ENCODE measurements around the gene ANKRD18A.

ANKRD18A gene

GRCh38 chr9:38620483-38621433 is at the start of gene ANKRD18A:
TSS of gene ANKRD18A (minus strand) at chr9:38620596. CDS start at chr9:38620285, 311 bp downstream.
- peak; percentile 91 for DNase-seq

GRCh38 chr9:38668791-38669466 is 48.5 kb upstream of the ANKRD18A start:
- DNase-seq = no peak

GRCh38 chr9:38662763-38663593 is 42.6 kb upstream of the ANKRD18A start:
- no peak for DNase-seq

- no peak for DNase-seq
These were observed 39.1 kb upstream of the ANKRD18A start for GRCh38 chr9:38659538-38659937.

- DNase-seq = no peak
These were observed 36.5 kb upstream of the ANKRD18A start for GRCh38 chr9:38656896-38657295.

- no peak for DNase-seq
These were observed 32.1 kb upstream of the ANKRD18A start for GRCh38 chr9:38652486-38652885.

- no peak for DNase-seq
These were observed 31.6 kb upstream of the ANKRD18A start for GRCh38 chr9:38652044-38652443.

- DNase-seq = no peak
These were observed 31.1 kb upstream of the ANKRD18A start for GRCh38 chr9:38651400-38652042.

GRCh38 chr9:38650564-38650963 is 30.2 kb upstream of the ANKRD18A start:
- DNase-seq = no peak

- no peak for DNase-seq
These were observed 29.5 kb upstream of the ANKRD18A start for GRCh38 chr9:38649731-38650363.

GRCh38 chr9:38644601-38645000 is 24.2 kb upstream of the ANKRD18A start:
- no peak for DNase-seq

- DNase-seq = no peak
These were observed 23.4 kb upstream of the ANKRD18A start for GRCh38 chr9:38643815-38644173.

- DNase-seq = no peak
These were observed 22.8 kb upstream of the ANKRD18A start for GRCh38 chr9:38642951-38643814.

- DNase-seq = peak; percentile 33
These were observed 21.8 kb upstream of the ANKRD18A start for GRCh38 chr9:38641985-38642864.

- DNase-seq = no peak
These were observed 20.7 kb upstream of the ANKRD18A start for GRCh38 chr9:38641142-38641541.

- no peak for DNase-seq
These were observed 19.2 kb upstream of the ANKRD18A start for GRCh38 chr9:38639577-38639940.

GRCh38 chr9:38638881-38639576 is 18.6 kb upstream of the ANKRD18A start:
- DNase-seq = no peak

GRCh38 chr9:38634315-38634714 is 13.9 kb upstream of the ANKRD18A start:
- no peak for DNase-seq

- no peak for DNase-seq
These were observed 9.1 kb upstream of the ANKRD18A start for GRCh38 chr9:38629511-38629910.

GRCh38 chr9:38626006-38626405 is 5.6 kb upstream of the ANKRD18A start:
- DNase-seq = no peak
